H1 (cell line): ENCODE data around the gene BCHE. TPM values are rescaled to one million over a fixed set of nuclear protein-coding genes. Genes with fewer than 3 reads are reported as not detected.

ENCODE experiments used
- polyA plus RNA-seq, 7 experiments: library from polyadenylated mRNA; depleted of rRNA in 3 of 7; stranded (reverse) in 5 of 7; unstranded in 2 of 7; fragments of >200 nt in 5 of 7; fragments of 200-250 nt in 2 of 7; gene quantifications; 1 replicate in 5 of 7; 2 replicates in 1 of 7; 4 replicates in 1 of 7; pipeline versions ENCODE4 v1.2.1 to v1.2.3, GENCODE V29; 2011 to 2013; ENCODE audit warnings: missing spikeins in 2 of 7, mixed read lengths in 2 of 7
- total RNA-seq: library from RNA; stranded (reverse); fragmentation: NEBNext Ultra II Directional; extraction: Animal tissue kit (Norgen Biotek cat#: 25700); gene quantifications from 2 replicates; pipeline ENCODE4 v1.2.1, GENCODE V29; 2021
- TF ChIP-seq, protein P1 (sequence below): fragments of 300-600 bp; sonication (generic); IDR thresholded peaks from 2 replicates; pipeline ENCODE4 v1.7.1; 2012; ENCODE audit warnings: low read length, moderate library complexity, mild to moderate bottlenecking, inconsistent platforms; ENCODE audit not compliant: insufficient replicate concordance
- TF ChIP-seq, protein P2 (sequence below), 3 experiments: IDR thresholded peaks; 1 replicate in 2 of 3; 2 replicates in 1 of 3; pipeline versions ENCODE4 v1.5.1 to v1.6.1; 2011; ENCODE audit warnings: low read length in 3 of 3, mild to moderate bottlenecking in 3 of 3, inconsistent platforms in 2 of 3, low read depth in 1 of 3, moderate library complexity in 1 of 3; ENCODE audit not compliant: insufficient read depth in 1 of 3; ENCODE audit errors: control extremely low read depth in 1 of 3

BCHE gene
- total and polyA plus RNA-seq, 2 of the 8 experiments (the other 6 are each of a cell fraction or from before 2014, with no cell fraction given): 0.56 to 1.9 TPM

DNA sequence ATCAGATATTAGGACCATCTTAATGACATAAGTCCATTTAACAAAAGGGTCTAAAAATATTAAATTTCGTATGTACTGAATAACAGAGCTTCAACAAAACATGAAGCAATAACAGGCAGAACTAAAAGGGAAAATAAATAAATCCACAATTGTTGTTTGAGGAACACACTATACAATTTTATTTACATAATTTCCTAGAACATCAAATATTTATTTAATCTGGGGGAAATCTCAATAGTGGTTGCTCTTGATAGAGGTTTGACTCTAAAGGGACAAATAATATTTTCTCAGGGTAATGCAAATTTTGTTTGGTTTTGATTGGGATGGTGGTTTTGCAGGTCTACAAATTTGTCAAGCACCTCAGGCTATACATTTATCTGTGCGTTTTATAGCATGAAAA, 90.3 kb downstream of the BCHE start (continued):
- TF ChIP-seq, protein P1, sequence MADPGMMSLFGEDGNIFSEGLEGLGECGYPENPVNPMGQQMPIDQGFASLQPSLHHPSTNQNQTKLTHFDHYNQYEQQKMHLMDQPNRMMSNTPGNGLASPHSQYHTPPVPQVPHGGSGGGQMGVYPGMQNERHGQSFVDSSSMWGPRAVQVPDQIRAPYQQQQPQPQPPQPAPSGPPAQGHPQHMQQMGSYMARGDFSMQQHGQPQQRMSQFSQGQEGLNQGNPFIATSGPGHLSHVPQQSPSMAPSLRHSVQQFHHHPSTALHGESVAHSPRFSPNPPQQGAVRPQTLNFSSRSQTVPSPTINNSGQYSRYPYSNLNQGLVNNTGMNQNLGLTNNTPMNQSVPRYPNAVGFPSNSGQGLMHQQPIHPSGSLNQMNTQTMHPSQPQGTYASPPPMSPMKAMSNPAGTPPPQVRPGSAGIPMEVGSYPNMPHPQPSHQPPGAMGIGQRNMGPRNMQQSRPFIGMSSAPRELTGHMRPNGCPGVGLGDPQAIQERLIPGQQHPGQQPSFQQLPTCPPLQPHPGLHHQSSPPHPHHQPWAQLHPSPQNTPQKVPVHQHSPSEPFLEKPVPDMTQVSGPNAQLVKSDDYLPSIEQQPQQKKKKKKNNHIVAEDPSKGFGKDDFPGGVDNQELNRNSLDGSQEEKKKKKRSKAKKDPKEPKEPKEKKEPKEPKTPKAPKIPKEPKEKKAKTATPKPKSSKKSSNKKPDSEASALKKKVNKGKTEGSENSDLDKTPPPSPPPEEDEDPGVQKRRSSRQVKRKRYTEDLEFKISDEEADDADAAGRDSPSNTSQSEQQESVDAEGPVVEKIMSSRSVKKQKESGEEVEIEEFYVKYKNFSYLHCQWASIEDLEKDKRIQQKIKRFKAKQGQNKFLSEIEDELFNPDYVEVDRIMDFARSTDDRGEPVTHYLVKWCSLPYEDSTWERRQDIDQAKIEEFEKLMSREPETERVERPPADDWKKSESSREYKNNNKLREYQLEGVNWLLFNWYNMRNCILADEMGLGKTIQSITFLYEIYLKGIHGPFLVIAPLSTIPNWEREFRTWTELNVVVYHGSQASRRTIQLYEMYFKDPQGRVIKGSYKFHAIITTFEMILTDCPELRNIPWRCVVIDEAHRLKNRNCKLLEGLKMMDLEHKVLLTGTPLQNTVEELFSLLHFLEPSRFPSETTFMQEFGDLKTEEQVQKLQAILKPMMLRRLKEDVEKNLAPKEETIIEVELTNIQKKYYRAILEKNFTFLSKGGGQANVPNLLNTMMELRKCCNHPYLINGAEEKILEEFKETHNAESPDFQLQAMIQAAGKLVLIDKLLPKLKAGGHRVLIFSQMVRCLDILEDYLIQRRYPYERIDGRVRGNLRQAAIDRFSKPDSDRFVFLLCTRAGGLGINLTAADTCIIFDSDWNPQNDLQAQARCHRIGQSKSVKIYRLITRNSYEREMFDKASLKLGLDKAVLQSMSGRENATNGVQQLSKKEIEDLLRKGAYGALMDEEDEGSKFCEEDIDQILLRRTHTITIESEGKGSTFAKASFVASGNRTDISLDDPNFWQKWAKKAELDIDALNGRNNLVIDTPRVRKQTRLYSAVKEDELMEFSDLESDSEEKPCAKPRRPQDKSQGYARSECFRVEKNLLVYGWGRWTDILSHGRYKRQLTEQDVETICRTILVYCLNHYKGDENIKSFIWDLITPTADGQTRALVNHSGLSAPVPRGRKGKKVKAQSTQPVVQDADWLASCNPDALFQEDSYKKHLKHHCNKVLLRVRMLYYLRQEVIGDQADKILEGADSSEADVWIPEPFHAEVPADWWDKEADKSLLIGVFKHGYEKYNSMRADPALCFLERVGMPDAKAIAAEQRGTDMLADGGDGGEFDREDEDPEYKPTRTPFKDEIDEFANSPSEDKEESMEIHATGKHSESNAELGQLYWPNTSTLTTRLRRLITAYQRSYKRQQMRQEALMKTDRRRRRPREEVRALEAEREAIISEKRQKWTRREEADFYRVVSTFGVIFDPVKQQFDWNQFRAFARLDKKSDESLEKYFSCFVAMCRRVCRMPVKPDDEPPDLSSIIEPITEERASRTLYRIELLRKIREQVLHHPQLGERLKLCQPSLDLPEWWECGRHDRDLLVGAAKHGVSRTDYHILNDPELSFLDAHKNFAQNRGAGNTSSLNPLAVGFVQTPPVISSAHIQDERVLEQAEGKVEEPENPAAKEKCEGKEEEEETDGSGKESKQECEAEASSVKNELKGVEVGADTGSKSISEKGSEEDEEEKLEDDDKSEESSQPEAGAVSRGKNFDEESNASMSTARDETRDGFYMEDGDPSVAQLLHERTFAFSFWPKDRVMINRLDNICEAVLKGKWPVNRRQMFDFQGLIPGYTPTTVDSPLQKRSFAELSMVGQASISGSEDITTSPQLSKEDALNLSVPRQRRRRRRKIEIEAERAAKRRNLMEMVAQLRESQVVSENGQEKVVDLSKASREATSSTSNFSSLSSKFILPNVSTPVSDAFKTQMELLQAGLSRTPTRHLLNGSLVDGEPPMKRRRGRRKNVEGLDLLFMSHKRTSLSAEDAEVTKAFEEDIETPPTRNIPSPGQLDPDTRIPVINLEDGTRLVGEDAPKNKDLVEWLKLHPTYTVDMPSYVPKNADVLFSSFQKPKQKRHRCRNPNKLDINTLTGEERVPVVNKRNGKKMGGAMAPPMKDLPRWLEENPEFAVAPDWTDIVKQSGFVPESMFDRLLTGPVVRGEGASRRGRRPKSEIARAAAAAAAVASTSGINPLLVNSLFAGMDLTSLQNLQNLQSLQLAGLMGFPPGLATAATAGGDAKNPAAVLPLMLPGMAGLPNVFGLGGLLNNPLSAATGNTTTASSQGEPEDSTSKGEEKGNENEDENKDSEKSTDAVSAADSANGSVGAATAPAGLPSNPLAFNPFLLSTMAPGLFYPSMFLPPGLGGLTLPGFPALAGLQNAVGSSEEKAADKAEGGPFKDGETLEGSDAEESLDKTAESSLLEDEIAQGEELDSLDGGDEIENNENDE: no peak
- TF ChIP-seq, protein P2, sequence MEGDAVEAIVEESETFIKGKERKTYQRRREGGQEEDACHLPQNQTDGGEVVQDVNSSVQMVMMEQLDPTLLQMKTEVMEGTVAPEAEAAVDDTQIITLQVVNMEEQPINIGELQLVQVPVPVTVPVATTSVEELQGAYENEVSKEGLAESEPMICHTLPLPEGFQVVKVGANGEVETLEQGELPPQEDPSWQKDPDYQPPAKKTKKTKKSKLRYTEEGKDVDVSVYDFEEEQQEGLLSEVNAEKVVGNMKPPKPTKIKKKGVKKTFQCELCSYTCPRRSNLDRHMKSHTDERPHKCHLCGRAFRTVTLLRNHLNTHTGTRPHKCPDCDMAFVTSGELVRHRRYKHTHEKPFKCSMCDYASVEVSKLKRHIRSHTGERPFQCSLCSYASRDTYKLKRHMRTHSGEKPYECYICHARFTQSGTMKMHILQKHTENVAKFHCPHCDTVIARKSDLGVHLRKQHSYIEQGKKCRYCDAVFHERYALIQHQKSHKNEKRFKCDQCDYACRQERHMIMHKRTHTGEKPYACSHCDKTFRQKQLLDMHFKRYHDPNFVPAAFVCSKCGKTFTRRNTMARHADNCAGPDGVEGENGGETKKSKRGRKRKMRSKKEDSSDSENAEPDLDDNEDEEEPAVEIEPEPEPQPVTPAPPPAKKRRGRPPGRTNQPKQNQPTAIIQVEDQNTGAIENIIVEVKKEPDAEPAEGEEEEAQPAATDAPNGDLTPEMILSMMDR (IDR thresholded peaks at IDR 0.05; ENCODE audit: control extremely low read depth in 1 of 3, insufficient read depth in 1 of 3, low read depth in 1 of 3, low read length in 3 of 3): no peak
